Embryonic facial prominence (tissue), 1 donor: Measurements from ENCODE around the gene PLOD3.

ENCODE experiments used
- DNase-seq: peaks from one replicate; pipeline ENCODE4 v3.0.0-alpha.2; 2016; ENCODE audit errors: extremely low spot score

PLOD3 gene

GRCh38 chr7:101238226-101239182 lies 21.1 kb upstream of the PLOD3 start:
- DNase-seq, result no peak

GRCh38 chr7:101237206-101238067 lies 20.1 kb upstream of the PLOD3 start, which contains the start of gene CLDN15:
Gene CLDN15, minus strand, starts transcription at chr7:101237802. Its CDS starts 221 bp downstream, at chr7:101237581.
- no peak for DNase-seq

- no peak for DNase-seq
These were observed 19.0 kb upstream of the PLOD3 start for GRCh38 chr7:101236292-101236835.

- no peak for DNase-seq
These were observed 18.1 kb upstream of the PLOD3 start for GRCh38 chr7:101235522-101235921.

- no peak for DNase-seq
These were observed 17.7 kb upstream of the PLOD3 start for GRCh38 chr7:101235050-101235449.

GRCh38 chr7:101234636-101235035 lies 17.3 kb upstream of the PLOD3 start:
- no peak for DNase-seq

- no peak for DNase-seq
These were observed 16.6 kb upstream of the PLOD3 start for GRCh38 chr7:101233907-101234547.

- no peak for DNase-seq
These were observed 14.9 kb upstream of the PLOD3 start for GRCh38 chr7:101232141-101232850.

GRCh38 chr7:101231644-101232043 lies 14.3 kb upstream of the PLOD3 start:
- DNase-seq, result no peak

- DNase-seq, result no peak
These were observed 9.3 kb upstream of the PLOD3 start for GRCh38 chr7:101226721-101227120.

- no peak for DNase-seq
These were observed 8.3 kb upstream of the PLOD3 start for GRCh38 chr7:101225650-101226049.

- DNase-seq, result no peak
These were observed 6.1 kb upstream of the PLOD3 start for GRCh38 chr7:101223528-101223927.

GRCh38 chr7:101222275-101222830 lies 5.0 kb upstream of the PLOD3 start:
- no peak for DNase-seq

GRCh38 chr7:101220295-101220694 lies 2.9 kb upstream of the PLOD3 start:
- no peak for DNase-seq

GRCh38 chr7:101218236-101219125 lies 1.1 kb upstream of the PLOD3 start:
- no peak for DNase-seq

- no peak for DNase-seq
These were observed 457 bp downstream of the PLOD3 start for GRCh38 chr7:101216860-101217387.

- DNase-seq, result no peak
These were observed 1.2 kb downstream of the PLOD3 start for GRCh38 chr7:101216001-101216859.

GRCh38 chr7:101212014-101212413 lies 5.4 kb downstream of the PLOD3 start:
- DNase-seq, result no peak
